Suppressor macrophage treated with lipopolysaccharide for 4 hours (primary cell): ENCODE measurements around the gene TMEM217.
"Not testable (repeated sequence)": the region's sequence is repeated elsewhere in the genome, so short reads cannot be mapped to it uniquely, and the experiment has no call there.

Experiments used
- DNase-seq: peaks from one replicate; pipeline ENCODE4 v3.0.0-alpha.2; 2020

The TMEM217 gene

GRCh38 chr6:37257634-37258404 lies at the start of gene TMEM217, which contains the start of gene TBC1D22B:
TMEM217 (minus strand) TSS chr6:37258144; CDS start chr6:37219030, 39,114 bp downstream.
TBC1D22B (plus strand) TSS chr6:37257772; CDS start chr6:37257918, 146 bp downstream.
- DNase-seq = peak; percentile 97

- not testable (repeated sequence) for DNase-seq
These were observed 49.5 kb upstream of the TMEM217 start for GRCh38 chr6:37307484-37307883.

- DNase-seq = no peak
These were observed 48.8 kb upstream of the TMEM217 start for GRCh38 chr6:37306624-37307222.

GRCh38 chr6:37305841-37306425 lies 48.0 kb upstream of the TMEM217 start:
- DNase-seq = no peak

GRCh38 chr6:37304766-37305165 lies 46.8 kb upstream of the TMEM217 start:
- no peak for DNase-seq

GRCh38 chr6:37303891-37304503 lies 46.1 kb upstream of the TMEM217 start:
- DNase-seq = peak; percentile 31

GRCh38 chr6:37303091-37303660 lies 45.2 kb upstream of the TMEM217 start:
- no peak for DNase-seq

- no peak for DNase-seq
These were observed 44.2 kb upstream of the TMEM217 start for GRCh38 chr6:37302086-37302686.

- no peak for DNase-seq
These were observed 42.0 kb upstream of the TMEM217 start for GRCh38 chr6:37299990-37300389.

- no peak for DNase-seq
These were observed 41.0 kb upstream of the TMEM217 start for GRCh38 chr6:37298958-37299357.

- not testable (repeated sequence) for DNase-seq
These were observed 39.7 kb upstream of the TMEM217 start for GRCh38 chr6:37297637-37298036.

GRCh38 chr6:37293426-37293825 lies 35.5 kb upstream of the TMEM217 start:
- no peak for DNase-seq

GRCh38 chr6:37289931-37290330 lies 32.0 kb upstream of the TMEM217 start:
- no peak for DNase-seq

- no peak for DNase-seq
These were observed 30.3 kb upstream of the TMEM217 start for GRCh38 chr6:37288247-37288646.

- DNase-seq = no peak
These were observed 29.7 kb upstream of the TMEM217 start for GRCh38 chr6:37287519-37288157.

- peak; percentile 7 for DNase-seq
These were observed 27.9 kb upstream of the TMEM217 start for GRCh38 chr6:37285861-37286311.

GRCh38 chr6:37284781-37285180 lies 26.8 kb upstream of the TMEM217 start:
- no peak for DNase-seq

- DNase-seq = no peak
These were observed 25.8 kb upstream of the TMEM217 start for GRCh38 chr6:37283671-37284151.

GRCh38 chr6:37283268-37283667 lies 25.3 kb upstream of the TMEM217 start:
- DNase-seq = no peak

GRCh38 chr6:37282371-37282770 lies 24.4 kb upstream of the TMEM217 start:
- no peak for DNase-seq

- DNase-seq = no peak
These were observed 22.4 kb upstream of the TMEM217 start for GRCh38 chr6:37280162-37280887.
